ENCODE measurements around the gene CTSH. TPM values are rescaled to one million over a fixed set of nuclear protein-coding genes. Genes with fewer than 3 reads are reported as not detected.

The CTSH gene
- total and polyA plus RNA-seq, 2 of the 13 experiments (the other 11 are each of a cell fraction or from before 2014, with no cell fraction given): 265 to 653 TPM

- TF ChIP-seq SMAD3 (CRISPR knock-in tag; IDR thresholded peaks at IDR 0.05) (no peak), ZNF335 (CRISPR knock-in tag; IDR thresholded peaks at IDR 0.05) (no peak), CTCF (CRISPR knock-in tag; IDR thresholded peaks at IDR 0.05) (peak; percentile 33; the same call in 1 of the 2 replicates), KMT2A (CRISPR knock-in tag; IDR thresholded peaks at IDR 0.05) (peak; percentile 82), ATF3 (CRISPR knock-in tag; IDR thresholded peaks at IDR 0.05) (no peak), ZNF678 (CRISPR knock-in tag; IDR thresholded peaks at IDR 0.05) (peak; percentile 78), ASH2L (IDR thresholded peaks at IDR 0.05; ENCODE audit: insufficient read length, low read depth, low read length) (peak; percentile 62), SMARCC2 (IDR thresholded peaks at IDR 0.05) (no peak), ZSCAN30 (CRISPR knock-in tag; IDR thresholded peaks at IDR 0.05) (no peak), TEAD3 (CRISPR knock-in tag; optimal IDR thresholded peaks at IDR 0.05; ENCODE audit: borderline replicate concordance) (peak; percentile 58), THRA (CRISPR knock-in tag; IDR thresholded peaks at IDR 0.05; ENCODE audit: borderline replicate concordance) (no peak; the same call in 1 of the 2 replicates), MTF2 (CRISPR knock-in tag; IDR thresholded peaks at IDR 0.05; ENCODE audit: borderline replicate concordance) (no peak), KLF9 (CRISPR knock-in tag; IDR thresholded peaks at IDR 0.05; ENCODE audit: low read depth) (no peak), MXD3 (CRISPR knock-in tag; IDR thresholded peaks at IDR 0.05) (peak; percentile 84), KLF15 (CRISPR knock-in tag; IDR thresholded peaks at IDR 0.05; ENCODE audit: borderline replicate concordance) (no peak), BRCA1 (CRISPR knock-in tag; IDR thresholded peaks at IDR 0.05) (no peak), ZNF790 (CRISPR knock-in tag; IDR thresholded peaks at IDR 0.05; ENCODE audit: borderline replicate concordance) (no peak), SRSF4 (IDR thresholded peaks at IDR 0.05; ENCODE audit: low read depth, low read length, poor library complexity, severe bottlenecking) (no peak), YEATS2 (CRISPR knock-in tag; IDR thresholded peaks at IDR 0.05; ENCODE audit: borderline replicate concordance) (0 out of 2 replicates have a peak, but pooled peaks have one; percentile 16), ZNF549 (CRISPR knock-in tag; IDR thresholded peaks at IDR 0.05) (no peak), HMG20B (CRISPR knock-in tag; conservative IDR thresholded peaks at IDR 0.05) (no peak), ZNF235 (CRISPR knock-in tag; IDR thresholded peaks at IDR 0.05; ENCODE audit: borderline replicate concordance) (peak; percentile 75; the same call in 1 of the 2 replicates), KDM4B (CRISPR knock-in tag; IDR thresholded peaks at IDR 0.05) (no peak), RFX5 (IDR thresholded peaks at IDR 0.05; ENCODE audit: low read depth, low read length) (no peak), MED13 (CRISPR knock-in tag; IDR thresholded peaks at IDR 0.05) (no peak), PBX3 (CRISPR knock-in tag; IDR thresholded peaks at IDR 0.05; ENCODE audit: borderline replicate concordance) (no peak)
Measured at GRCh38 chr15:78944669-78945407, at the start of gene CTSH (continued).
